ENCODE results near the gene GREM2.

Gene GREM2

GRCh38 chr1:240599299-240599698 is 12.7 kb downstream of the GREM2 start:
- no peak for TF ChIP-seq CTCF (IDR thresholded peaks at IDR 0.05; ENCODE audit: extremely low read depth, insufficient read depth, missing control alignments)
- no peak for DNase-seq (ENCODE audit: low spot score)
- in situ Hi-C loops (cut with MboI; ENCODE audit: low pct_unique_long_range_greater_than_20kb, low sequenced_read_pairs, unreplicated experiment): no loop called here

GRCh38 chr1:240598216-240599001 is 13.5 kb downstream of the GREM2 start:
- DNase-seq (ENCODE audit: low spot score): no peak
- no peak for TF ChIP-seq CTCF (IDR thresholded peaks at IDR 0.05; ENCODE audit: extremely low read depth, insufficient read depth, missing control alignments)
- in situ Hi-C loops (cut with MboI; ENCODE audit: low pct_unique_long_range_greater_than_20kb, low sequenced_read_pairs, unreplicated experiment): no loop called here

- TF ChIP-seq CTCF (IDR thresholded peaks at IDR 0.05; ENCODE audit: extremely low read depth, insufficient read depth, missing control alignments): no peak
- in situ Hi-C loops (cut with MboI; ENCODE audit: low pct_unique_long_range_greater_than_20kb, low sequenced_read_pairs, unreplicated experiment): no loop called here
- DNase-seq (ENCODE audit: low spot score): no peak
Observed at GRCh38 chr1:240597153-240597745, 14.7 kb downstream of the GREM2 start.

GRCh38 chr1:240595476-240595875 is 16.5 kb downstream of the GREM2 start:
- no peak for TF ChIP-seq CTCF (IDR thresholded peaks at IDR 0.05; ENCODE audit: extremely low read depth, insufficient read depth, missing control alignments)
- in situ Hi-C loops (cut with MboI; ENCODE audit: low pct_unique_long_range_greater_than_20kb, low sequenced_read_pairs, unreplicated experiment): no loop called here
- no peak for DNase-seq (ENCODE audit: low spot score)

GRCh38 chr1:240591564-240591963 is 20.4 kb downstream of the GREM2 start:
- no peak for TF ChIP-seq CTCF (IDR thresholded peaks at IDR 0.05; ENCODE audit: extremely low read depth, insufficient read depth, missing control alignments)
- DNase-seq (ENCODE audit: low spot score): no peak
- in situ Hi-C loops (cut with MboI; ENCODE audit: low pct_unique_long_range_greater_than_20kb, low sequenced_read_pairs, unreplicated experiment): no loop called here

- in situ Hi-C loops (cut with MboI; ENCODE audit: low pct_unique_long_range_greater_than_20kb, low sequenced_read_pairs, unreplicated experiment): no loop called here
- no peak for DNase-seq (ENCODE audit: low spot score)
- no peak for TF ChIP-seq CTCF (IDR thresholded peaks at IDR 0.05; ENCODE audit: extremely low read depth, insufficient read depth, missing control alignments)
Observed at GRCh38 chr1:240591078-240591477, 20.9 kb downstream of the GREM2 start.

Measured in GM13977 (cell line).